ENCODE measurements around the gene C19orf33.

C19orf33 gene

DNA sequence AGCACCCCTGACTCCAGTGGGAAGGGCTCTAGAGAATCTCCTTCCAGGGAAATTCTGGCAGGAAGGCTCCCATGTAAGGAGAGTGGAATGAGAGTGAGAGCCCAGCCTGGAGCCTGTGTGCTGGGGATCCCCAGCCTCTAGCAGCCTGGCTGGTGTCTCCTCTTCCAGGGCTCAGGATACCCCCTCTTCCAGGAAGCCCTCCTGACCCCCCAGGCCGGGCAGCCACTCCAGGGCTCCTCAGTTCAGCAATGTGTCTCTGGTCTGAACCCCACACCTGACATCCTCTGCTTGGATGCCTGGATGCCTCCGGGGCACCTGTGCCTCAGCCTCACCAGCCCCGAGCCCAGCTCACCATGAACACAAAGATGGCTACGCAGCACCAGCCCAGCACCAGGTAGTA lies 3.0 kb downstream of the C19orf33 start:
- no peak for DNase-seq
- in situ Hi-C loops (cut with MboI; ENCODE audit: low pct_unique_long_range_greater_than_20kb, low sequenced_read_pairs) = no loop called here

DNA sequence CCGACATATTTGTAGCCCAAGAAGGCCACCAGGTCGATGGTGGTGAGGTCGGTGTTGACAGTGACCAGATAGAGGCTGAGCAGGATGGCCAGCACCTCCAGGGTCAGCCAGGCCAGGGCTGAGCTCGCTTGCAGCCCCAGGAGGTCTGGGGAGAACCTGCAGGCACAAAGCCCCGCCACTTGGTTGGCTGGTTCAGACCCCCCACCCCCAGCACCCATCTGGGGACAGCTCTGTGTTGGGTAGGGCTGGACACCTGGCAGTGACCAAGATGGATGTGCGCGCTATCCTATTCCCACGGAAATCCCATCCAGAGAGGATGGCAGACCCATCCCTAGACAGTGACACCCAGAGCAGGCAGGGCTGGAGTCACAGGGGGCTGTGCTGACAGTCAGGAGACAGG lies 3.5 kb downstream of the C19orf33 start:
- no peak for DNase-seq
- in situ Hi-C loops (cut with MboI; ENCODE audit: low pct_unique_long_range_greater_than_20kb, low sequenced_read_pairs) = no loop called here

DNA sequence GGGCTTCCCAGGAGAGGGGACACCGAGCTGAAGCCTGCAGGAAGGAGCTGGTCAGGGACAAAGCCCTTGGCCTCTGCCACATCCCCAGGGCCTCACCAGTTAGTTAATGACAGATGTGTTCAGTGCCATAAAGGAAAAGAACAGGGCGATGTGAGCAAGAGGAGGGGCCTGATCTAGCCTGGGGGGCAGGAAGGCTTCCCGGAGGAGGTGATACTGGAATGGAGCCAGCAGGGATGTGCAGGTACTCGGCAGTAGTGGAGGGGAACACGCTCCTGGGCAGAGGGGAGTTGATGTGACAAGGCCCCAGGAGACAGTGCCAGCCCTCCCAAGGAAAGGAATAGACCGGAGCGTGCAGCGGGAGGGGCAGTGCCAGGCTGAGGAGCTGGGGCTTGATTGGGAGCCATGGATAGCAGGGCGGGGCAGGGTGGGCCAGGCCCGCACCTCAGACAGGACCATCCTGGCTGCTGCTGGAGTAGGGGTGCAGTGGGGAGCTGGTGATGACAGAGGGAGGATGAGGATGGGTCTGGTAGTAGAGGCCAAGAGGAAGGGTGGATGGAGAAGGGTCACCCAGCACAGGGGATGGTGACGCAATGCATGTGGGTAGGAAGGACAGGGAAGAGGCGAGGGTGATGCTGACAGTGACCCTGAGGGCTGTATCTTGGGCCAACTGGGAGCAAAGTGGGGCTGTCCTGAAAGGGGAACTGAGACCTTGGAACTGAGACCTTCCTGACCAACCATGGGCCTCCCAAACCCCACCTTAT lies 4.1 kb downstream of the C19orf33 start:
- no peak for DNase-seq
- in situ Hi-C loops (cut with MboI; ENCODE audit: low pct_unique_long_range_greater_than_20kb, low sequenced_read_pairs) = no loop called here

DNA sequence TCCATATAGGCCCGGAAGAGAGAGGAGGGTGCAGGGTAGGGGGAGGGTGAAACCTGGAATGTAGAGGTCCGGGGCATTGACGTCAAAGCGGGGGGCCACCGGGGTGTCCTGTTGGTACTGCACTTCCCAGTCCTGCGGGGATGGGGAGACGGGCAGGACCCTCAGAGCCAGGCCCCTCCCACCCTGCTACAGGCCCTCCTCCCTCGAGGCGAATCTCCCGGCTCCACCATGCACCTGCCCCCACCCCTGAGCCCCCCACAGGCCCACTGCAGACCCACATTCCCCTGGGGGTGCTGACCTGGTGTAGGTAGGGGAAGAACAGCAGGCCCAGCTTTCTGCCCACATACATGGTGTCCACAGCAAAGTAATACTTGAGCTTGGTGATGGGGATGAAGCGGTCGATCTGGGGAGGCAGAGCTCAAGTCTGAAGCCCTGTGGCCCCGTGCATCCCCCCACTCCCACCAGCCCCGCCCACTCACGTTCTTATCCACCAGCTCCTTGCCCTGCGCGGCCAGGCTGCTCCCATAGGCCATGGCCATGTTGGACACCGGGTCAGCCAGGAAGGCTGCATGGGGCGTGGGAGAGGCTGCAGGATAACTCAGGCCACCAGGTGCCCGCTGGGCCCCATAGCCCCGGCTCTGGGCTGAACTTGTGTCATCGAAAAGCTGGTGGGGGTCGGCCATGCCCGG lies 5.0 kb downstream of the C19orf33 start:
- in situ Hi-C loops (cut with MboI; ENCODE audit: low pct_unique_long_range_greater_than_20kb, low sequenced_read_pairs) = no loop called here
- no peak for DNase-seq

DNA sequence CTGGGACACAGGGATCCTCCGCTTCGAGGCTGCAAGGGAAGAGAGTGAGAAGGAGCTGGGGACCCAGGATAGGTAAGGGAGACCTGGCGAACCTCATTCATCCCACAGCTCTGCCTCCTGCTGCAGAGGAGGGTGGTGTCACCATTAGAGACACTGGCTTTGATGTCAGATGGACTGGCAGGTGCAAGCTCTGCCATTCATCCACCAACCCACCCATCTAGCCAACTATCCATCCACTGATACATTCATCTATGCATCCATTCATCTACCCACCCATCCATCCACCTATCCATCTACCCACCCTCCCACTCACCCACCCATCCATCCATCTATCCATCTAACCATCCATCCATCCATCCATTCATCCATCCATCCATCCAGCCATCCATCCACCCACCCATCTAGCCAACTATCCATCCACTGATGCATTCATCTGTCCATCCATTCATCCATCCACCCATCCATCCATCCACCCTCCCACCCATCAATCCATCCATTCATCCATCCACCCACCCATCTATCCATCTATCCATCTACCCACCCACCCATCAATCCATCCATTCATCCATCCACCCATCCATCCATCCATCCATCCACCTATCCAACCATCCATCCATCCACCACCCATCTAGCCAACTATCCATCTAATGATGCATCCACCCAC lies 5.7 kb downstream of the C19orf33 start:
- in situ Hi-C loops (cut with MboI; ENCODE audit: low pct_unique_long_range_greater_than_20kb, low sequenced_read_pairs) = no loop called here
- DNase-seq = no peak

DNA sequence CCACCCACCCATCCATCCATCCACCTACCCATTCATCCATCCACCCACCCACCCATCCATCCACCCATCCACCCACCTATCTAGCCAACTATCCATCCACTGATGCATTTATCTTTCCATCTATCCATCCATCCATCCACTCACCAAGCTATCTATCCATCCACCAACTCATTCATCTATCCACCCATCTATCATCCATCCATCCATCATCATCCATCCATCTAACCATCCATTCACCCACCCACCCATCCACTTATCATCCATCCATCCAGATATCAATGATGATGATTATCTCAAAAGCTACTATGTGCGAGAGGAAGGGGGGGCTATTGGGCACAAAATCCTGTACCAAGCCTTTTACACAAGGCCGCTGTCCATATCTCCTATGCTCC lies 6.2 kb downstream of the C19orf33 start:
- DNase-seq = no peak
- in situ Hi-C loops (cut with MboI; ENCODE audit: low pct_unique_long_range_greater_than_20kb, low sequenced_read_pairs) = no loop called here

GRCh38 chr19:38310986-38311385 lies 6.9 kb downstream of the C19orf33 start:
- in situ Hi-C loops (cut with MboI; ENCODE audit: low pct_unique_long_range_greater_than_20kb, low sequenced_read_pairs) = no loop called here
- no peak for DNase-seq

DNA sequence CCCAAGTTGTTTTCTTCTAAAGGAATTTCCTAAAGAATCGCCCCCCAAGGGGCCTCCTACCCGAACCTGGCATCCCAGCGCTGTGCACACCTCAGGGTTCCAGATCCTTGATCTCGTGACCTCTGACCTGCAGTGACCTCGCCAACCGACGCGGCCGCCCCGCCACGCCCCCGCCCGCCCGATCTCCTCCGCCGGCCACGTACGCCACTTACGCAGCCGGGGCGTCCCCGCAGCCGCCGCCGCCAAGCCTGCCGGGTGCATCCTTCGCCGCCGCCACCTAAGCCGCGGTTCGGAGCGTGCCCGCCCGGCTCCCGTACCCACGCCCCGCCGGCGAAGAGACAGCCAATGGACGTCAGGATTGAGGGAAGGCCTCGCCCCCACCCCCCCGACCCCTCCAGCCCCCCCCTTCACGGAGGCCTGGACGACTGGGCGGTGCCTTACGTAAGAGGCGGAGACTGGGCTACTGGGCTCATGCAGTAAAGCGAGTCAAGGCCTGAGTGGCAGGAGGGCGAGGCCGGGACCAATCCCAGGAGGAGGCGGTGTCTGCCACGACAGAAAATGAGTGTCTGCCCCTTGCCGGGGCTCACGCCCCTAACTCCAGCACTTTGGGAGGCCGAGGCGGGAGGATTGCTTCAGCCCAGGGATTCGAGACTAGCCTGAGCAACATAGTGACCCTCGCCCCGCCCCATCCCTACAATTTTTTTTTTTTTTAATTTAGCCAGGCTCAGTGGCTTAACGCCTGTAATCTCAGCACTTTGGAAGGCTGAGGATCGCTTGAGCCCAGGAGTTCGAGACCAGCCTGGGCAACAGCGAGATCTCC lies 11.8 kb downstream of the C19orf33 start, which contains the start of gene YIF1B:
TSS of gene YIF1B (minus strand) at position 291 of the 820 bp plus-strand sequence. CDS start at position 261, 30 bp downstream.
- DNase-seq = peak; percentile 94
- in situ Hi-C loops (cut with MboI; ENCODE audit: low pct_unique_long_range_greater_than_20kb, low sequenced_read_pairs) = no loop called here

- in situ Hi-C loops (cut with MboI; ENCODE audit: low pct_unique_long_range_greater_than_20kb, low sequenced_read_pairs) = no loop called here
- DNase-seq = no peak
These were observed 12.5 kb downstream of the C19orf33 start for GRCh38 chr19:38316477-38317067.

GRCh38 chr19:38317104-38317612 lies 13.1 kb downstream of the C19orf33 start:
- peak; percentile 86 for DNase-seq
- in situ Hi-C loops (cut with MboI; ENCODE audit: low pct_unique_long_range_greater_than_20kb, low sequenced_read_pairs) = no loop called here

DNA sequence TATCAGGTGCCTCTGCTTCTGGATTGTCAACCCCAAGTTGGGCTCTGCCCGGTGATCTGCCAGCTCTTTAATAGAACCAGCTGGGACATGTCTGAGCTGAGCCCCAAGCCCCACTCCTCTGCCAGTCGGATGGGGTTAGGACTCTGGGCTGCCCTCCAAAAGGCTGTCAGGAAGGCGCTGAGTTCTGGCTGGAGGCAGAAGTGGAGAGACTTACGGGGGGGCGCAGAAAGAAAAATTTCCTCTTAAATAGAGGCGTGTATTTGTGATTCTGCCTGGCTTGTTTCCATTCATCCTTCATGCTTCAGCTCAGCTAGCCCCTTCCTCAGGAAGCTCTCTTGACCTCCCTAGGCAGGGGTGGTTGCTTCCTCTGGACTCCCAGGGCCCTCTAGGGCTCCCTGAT lies 14.6 kb downstream of the C19orf33 start:
- DNase-seq = no peak
- in situ Hi-C loops (cut with MboI; ENCODE audit: low pct_unique_long_range_greater_than_20kb, low sequenced_read_pairs) = no loop called here

DNA sequence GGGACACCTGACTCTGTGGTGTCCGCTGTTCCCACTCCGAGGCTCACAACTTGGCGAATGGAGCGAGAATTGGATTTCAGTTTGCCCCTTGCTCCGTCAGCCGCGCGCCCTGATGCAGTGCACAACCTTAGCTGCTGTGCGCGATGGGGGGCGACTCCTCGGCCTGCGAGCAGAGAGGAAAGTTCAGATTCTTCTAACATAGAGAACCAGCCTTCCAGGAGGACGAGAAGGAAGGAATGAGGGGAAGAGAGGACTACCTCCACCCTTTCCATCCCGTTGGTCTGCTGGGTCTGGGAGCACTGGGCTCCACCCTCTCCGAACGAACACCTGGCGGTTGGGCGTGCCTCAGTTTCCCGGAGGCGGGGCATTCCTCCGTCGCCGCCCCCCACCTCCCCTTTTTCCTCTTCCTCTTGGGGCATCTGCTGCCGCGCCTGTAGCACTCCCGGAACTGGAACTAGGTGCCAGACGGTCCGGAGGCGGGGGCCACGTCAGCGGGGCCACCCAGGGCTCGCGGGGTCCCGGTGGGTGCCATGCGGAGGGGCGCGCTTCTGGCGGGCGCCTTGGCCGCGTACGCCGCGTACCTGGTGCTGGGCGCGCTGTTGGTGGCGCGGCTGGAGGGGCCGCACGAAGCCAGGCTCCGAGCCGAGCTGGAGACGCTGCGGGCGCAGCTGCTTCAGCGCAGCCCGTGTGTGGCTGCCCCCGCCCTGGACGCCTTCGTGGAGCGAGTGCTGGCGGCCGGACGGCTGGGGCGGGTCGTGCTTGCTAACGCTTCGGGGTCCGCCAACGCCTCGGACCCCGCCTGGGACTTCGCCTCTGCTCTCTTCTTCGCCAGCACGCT lies 15.6 kb downstream of the C19orf33 start, which contains the start of gene KCNK6:
TSS of gene KCNK6 (plus strand) at position 425 of the 838 bp plus-strand sequence. CDS start at position 531, 106 bp downstream.
- DNase-seq = peak; percentile 50
- in situ Hi-C loops (cut with MboI; ENCODE audit: low pct_unique_long_range_greater_than_20kb, low sequenced_read_pairs) = loop anchor here (10.0 kb wide), 1 partner anchor 65 kb away; the partner anchor contains the start of gene PPP1R14A

- no peak for DNase-seq
These were observed 16.9 kb downstream of the C19orf33 start for GRCh38 chr19:38320969-38321339.

GRCh38 chr19:38321646-38322196 lies 17.7 kb downstream of the C19orf33 start:
- no peak for DNase-seq
- in situ Hi-C loops (cut with MboI; ENCODE audit: low pct_unique_long_range_greater_than_20kb, low sequenced_read_pairs) = loop anchor here (10.0 kb wide), 1 partner anchor 67 kb away; the partner anchor contains the start of gene PPP1R14A

More at GRCh38 chr19:38320969-38321339, 16.9 kb downstream of the C19orf33 start:
- in situ Hi-C loops (cut with MboI; ENCODE audit: low pct_unique_long_range_greater_than_20kb, low sequenced_read_pairs) = loop anchor here (10.0 kb wide), 1 partner anchor 66 kb away; the partner anchor contains the start of gene PPP1R14A

- DNase-seq = no peak
- in situ Hi-C loops (cut with MboI; ENCODE audit: low pct_unique_long_range_greater_than_20kb, low sequenced_read_pairs) = loop anchor here (10.0 kb wide), 1 partner anchor 68 kb away; the partner anchor contains the start of gene PPP1R14A
These were observed 19.2 kb downstream of the C19orf33 start for GRCh38 chr19:38323291-38323690.

- in situ Hi-C loops (cut with MboI; ENCODE audit: low pct_unique_long_range_greater_than_20kb, low sequenced_read_pairs) = loop anchor here (10.0 kb wide), 1 partner anchor 70 kb away; the partner anchor contains the start of gene PPP1R14A
- DNase-seq = no peak
These were observed 20.4 kb downstream of the C19orf33 start for GRCh38 chr19:38324431-38324830.

DNA sequence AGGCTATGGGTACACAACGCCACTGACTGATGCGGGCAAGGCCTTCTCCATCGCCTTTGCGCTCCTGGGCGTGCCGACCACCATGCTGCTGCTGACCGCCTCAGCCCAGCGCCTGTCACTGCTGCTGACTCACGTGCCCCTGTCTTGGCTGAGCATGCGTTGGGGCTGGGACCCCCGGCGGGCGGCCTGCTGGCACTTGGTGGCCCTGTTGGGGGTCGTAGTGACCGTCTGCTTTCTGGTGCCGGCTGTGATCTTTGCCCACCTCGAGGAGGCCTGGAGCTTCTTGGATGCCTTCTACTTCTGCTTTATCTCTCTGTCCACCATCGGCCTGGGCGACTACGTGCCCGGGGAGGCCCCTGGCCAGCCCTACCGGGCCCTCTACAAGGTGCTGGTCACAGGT lies 22.5 kb downstream of the C19orf33 start:
- no peak for DNase-seq
- in situ Hi-C loops (cut with MboI; ENCODE audit: low pct_unique_long_range_greater_than_20kb, low sequenced_read_pairs) = loop anchor here (10.0 kb wide), 1 partner anchor 72 kb away; the partner anchor contains the start of gene PPP1R14A

Data from KBM-7 (cell line).